HG02870 (cell line): ENCODE data around the gene HAGHL.
A peak's percentile ranks its signal among the peaks of the same experiment; 100 is the strongest.

Experiments
- ATAC-seq: cut with Tn5 transposase; IDR thresholded peaks from one replicate; pipeline ENCODE4 v1.9.1; 2021; ENCODE audit warnings: mild to moderate bottlenecking, moderate library complexity; ENCODE audit not compliant: unreplicated experiment

Gene HAGHL

GRCh38 chr16:726438-727290 is at the start of gene HAGHL, which contains the start of gene CCDC78:
Gene HAGHL, plus strand, starts transcription at chr16:727106. Its CDS starts 404 bp downstream, at chr16:727510.
Gene CCDC78, minus strand, starts transcription at chr16:726443. Its CDS starts 76 bp downstream, at chr16:726367.
- ATAC-seq = no peak

- no peak for ATAC-seq
These were observed 49.4 kb upstream of the HAGHL start for GRCh38 chr16:677316-678190.

- no peak for ATAC-seq
These were observed 48.6 kb upstream of the HAGHL start for GRCh38 chr16:678209-678857.

GRCh38 chr16:678858-679813 is 47.8 kb upstream of the HAGHL start:
- no peak for ATAC-seq

GRCh38 chr16:679814-680624 is 46.9 kb upstream of the HAGHL start, which contains the start of gene STUB1:
Gene STUB1, plus strand, starts transcription at chr16:680410. Its CDS starts 116 bp downstream, at chr16:680526.
- ATAC-seq = peak; percentile 46

GRCh38 chr16:680625-680945 is 46.3 kb upstream of the HAGHL start:
- no peak for ATAC-seq

GRCh38 chr16:680967-681745 is 45.8 kb upstream of the HAGHL start:
- no peak for ATAC-seq

GRCh38 chr16:681746-682427 is 45.0 kb upstream of the HAGHL start:
- ATAC-seq = no peak

- ATAC-seq = no peak
These were observed 44.2 kb upstream of the HAGHL start for GRCh38 chr16:682493-683395.

GRCh38 chr16:683396-684070 is 43.4 kb upstream of the HAGHL start:
- no peak for ATAC-seq

- peak; percentile 59 for ATAC-seq
These were observed 42.7 kb upstream of the HAGHL start, which contains the start of gene JMJD8 for GRCh38 chr16:684071-684794. Gene JMJD8, minus strand, starts transcription at chr16:684334. Its CDS starts 15 bp downstream, at chr16:684319.

GRCh38 chr16:684961-685696 is 41.8 kb upstream of the HAGHL start:
- ATAC-seq = no peak

- no peak for ATAC-seq
These were observed 40.9 kb upstream of the HAGHL start for GRCh38 chr16:685967-686366.

- no peak for ATAC-seq
These were observed 40.2 kb upstream of the HAGHL start for GRCh38 chr16:686459-687260.
